ENCODE data around the gene CNNM2.
"Not testable (repeated sequence)": the region's sequence is repeated elsewhere in the genome, so short reads cannot be mapped to it uniquely, and the experiment has no call there.

CNNM2 gene

GRCh38 chr10:103053659-103054581 is 135.8 kb downstream of the CNNM2 start:
- FAIRE-seq: no peak
- peak; percentile 16 for DNase-seq (ENCODE audit: insufficient read length, low spot score)
- TF ChIP-seq POLR2A (IDR thresholded peaks at IDR 0.05; ENCODE audit: low read depth, low read length): no peak

GRCh38 chr10:103054621-103055020 is 136.5 kb downstream of the CNNM2 start:
- DNase-seq (ENCODE audit: insufficient read length, low spot score) (no peak), FAIRE-seq (no peak)
- TF ChIP-seq POLR2A (IDR thresholded peaks at IDR 0.05; ENCODE audit: low read depth, low read length): no peak

- TF ChIP-seq POLR2A (IDR thresholded peaks at IDR 0.05; ENCODE audit: low read depth, low read length): no peak
- FAIRE-seq (no peak), DNase-seq (ENCODE audit: insufficient read length, low spot score) (no peak)
These were observed 137.0 kb downstream of the CNNM2 start for GRCh38 chr10:103055105-103055504.

GRCh38 chr10:103058034-103058433 is 139.9 kb downstream of the CNNM2 start:
- no peak for TF ChIP-seq POLR2A (IDR thresholded peaks at IDR 0.05; ENCODE audit: low read depth, low read length)
- FAIRE-seq (no peak), DNase-seq (ENCODE audit: insufficient read length, low spot score) (no peak)

- FAIRE-seq (no peak), DNase-seq (ENCODE audit: insufficient read length, low spot score) (no peak)
- TF ChIP-seq POLR2A (IDR thresholded peaks at IDR 0.05; ENCODE audit: low read depth, low read length): no peak
These were observed 142.5 kb downstream of the CNNM2 start for GRCh38 chr10:103060575-103060974.

GRCh38 chr10:103062854-103063590 is 144.9 kb downstream of the CNNM2 start:
- DNase-seq (ENCODE audit: insufficient read length, low spot score) (no peak), FAIRE-seq (no peak)

GRCh38 chr10:103064956-103065355 is 146.9 kb downstream of the CNNM2 start:
- no peak for FAIRE-seq
- DNase-seq (ENCODE audit: insufficient read length, low spot score): no peak

More at GRCh38 chr10:103062854-103063590, 144.9 kb downstream of the CNNM2 start:
- TF ChIP-seq POLR2A (IDR thresholded peaks at IDR 0.05; ENCODE audit: low read depth, low read length): no peak

GRCh38 chr10:103066141-103067098 is 148.3 kb downstream of the CNNM2 start:
- no peak for TF ChIP-seq POLR2A (IDR thresholded peaks at IDR 0.05; ENCODE audit: low read depth, low read length)
- FAIRE-seq (no peak), DNase-seq (ENCODE audit: insufficient read length, low spot score) (no peak)

More at GRCh38 chr10:103064956-103065355, 146.9 kb downstream of the CNNM2 start:
- no peak for TF ChIP-seq POLR2A (IDR thresholded peaks at IDR 0.05; ENCODE audit: low read depth, low read length)

GRCh38 chr10:103067099-103067477 is 149.0 kb downstream of the CNNM2 start:
- DNase-seq (ENCODE audit: insufficient read length, low spot score); FAIRE-seq: not testable (repeated sequence)

GRCh38 chr10:103067484-103067883 is 149.4 kb downstream of the CNNM2 start:
- DNase-seq (ENCODE audit: insufficient read length, low spot score): no peak
- no peak for FAIRE-seq
- no peak for TF ChIP-seq POLR2A (IDR thresholded peaks at IDR 0.05; ENCODE audit: low read depth, low read length)

- TF ChIP-seq POLR2A (IDR thresholded peaks at IDR 0.05; ENCODE audit: low read depth, low read length): no peak
- DNase-seq (ENCODE audit: insufficient read length, low spot score) (no peak), FAIRE-seq (no peak)
These were observed 149.9 kb downstream of the CNNM2 start for GRCh38 chr10:103067956-103068355.

- FAIRE-seq (no peak), DNase-seq (ENCODE audit: insufficient read length, low spot score) (peak; percentile 38)
- no peak for TF ChIP-seq POLR2A (IDR thresholded peaks at IDR 0.05; ENCODE audit: low read depth, low read length)
These were observed 151.6 kb downstream of the CNNM2 start for GRCh38 chr10:103069453-103070331.

GRCh38 chr10:103072276-103072675 is 154.2 kb downstream of the CNNM2 start:
- no peak for DNase-seq (ENCODE audit: insufficient read length, low spot score)
- no peak for TF ChIP-seq POLR2A (IDR thresholded peaks at IDR 0.05; ENCODE audit: low read depth, low read length)
- FAIRE-seq: no peak
